SK-N-SH (cell line): ENCODE measurements around the gene IQSEC1. TPM values are rescaled to one million over a fixed set of nuclear protein-coding genes. Genes with fewer than 3 reads are reported as not detected.

Experiments used
- CTCF ChIA-PET: fragments of 300-600, 350-600 bp; formaldehyde crosslinking; extraction: SDS; loops from one replicate; lab custom pipeline; 2021; lab: Yijun Ruan, JAX
- POLR2A ChIA-PET: fragments of 350-600 bp; sonication (Branson Sonifier 250); formaldehyde crosslinking; extraction: SDS; loops from one replicate; lab custom pipeline; 2020; ENCODE audit warnings: antibody characterized with exemption, inconsistent platforms; lab: Yijun Ruan, JAX
- DNase-seq: peaks from one replicate; pipeline ENCODE4 v3.0.0; 2012
- H2AFZ ChIP-seq: fragments of 200-600 bp; sonication (generic); 2 replicates; pipeline ENCODE4 v1.8.1; 2016; ENCODE audit warnings: antibody characterized with exemption, mild to moderate bottlenecking, low read depth
- H3F3A ChIP-seq: fragments of 200-600 bp; sonication (generic); replicated peaks from 2 replicates; pipeline ENCODE3; 2016; ENCODE audit warnings: antibody characterized with exemption, mild to moderate bottlenecking; ENCODE audit not compliant: insufficient read depth
- H3K27ac ChIP-seq, 2 experiments: fragments of 200-500 bp in 1 of 2; fragments of 200-600 bp in 1 of 2; sonication (Bioruptor generic) in 1 of 2; sonication (generic), shearing (Covaris generic) in 1 of 2; 2 replicates each; pipeline versions ENCODE4 v1.5.1 to v1.6.1; 2014 to 2016; ENCODE audit warnings: low read depth in 2 of 2, inconsistent platforms in 1 of 2, low read length in 1 of 2, mild to moderate bottlenecking in 1 of 2, mixed read lengths in 1 of 2
- H3K27me3 ChIP-seq: fragments of 200-600 bp; sonication (generic), shearing (Covaris generic); 2 replicates; pipeline ENCODE4 v1.6.1; 2016; ENCODE audit warnings: mixed run types; ENCODE audit not compliant: insufficient read depth
- H3K36me3 ChIP-seq, 2 experiments: fragments of 200-500 bp in 1 of 2; fragments of 200-600 bp in 1 of 2; sonication (Bioruptor generic) in 1 of 2; sonication (generic) in 1 of 2; replicated peaks in 1 of 2; 2 replicates each; pipeline versions ENCODE3 to v1.5.1; 2014 to 2016; ENCODE audit warnings: low read length in 1 of 2, mild to moderate bottlenecking in 1 of 2; ENCODE audit not compliant: insufficient read depth in 2 of 2, control insufficient read depth in 1 of 2
- H3K4me1 ChIP-seq, 2 experiments: fragments of 200-500 bp in 1 of 2; fragments of 200-600 bp in 1 of 2; sonication (Bioruptor generic) in 1 of 2; sonication (generic), shearing (Covaris generic) in 1 of 2; 2 replicates each; pipeline versions ENCODE4 v1.5.1 to v1.6.1; 2014 to 2016; ENCODE audit warnings: low read depth in 1 of 2, low read length in 1 of 2, mixed run types in 1 of 2; ENCODE audit not compliant: insufficient read depth in 2 of 2, control insufficient read depth in 1 of 2
- H3K4me2 ChIP-seq: fragments of 200-600 bp; sonication (generic), shearing (Covaris generic); 2 replicates; pipeline ENCODE4 v1.6.1; 2017; ENCODE audit warnings: mixed run types
- H3K4me3 ChIP-seq, 2 experiments: fragments of 200-500 bp in 1 of 2; fragments of 200-600 bp in 1 of 2; sonication (Bioruptor generic) in 1 of 2; sonication (generic), shearing (Covaris generic) in 1 of 2; 2 replicates each; pipeline versions ENCODE4 v1.5.1 to v1.8.1; 2014 to 2016; ENCODE audit warnings: low read depth in 2 of 2, inconsistent platforms in 1 of 2, low read length in 1 of 2, mild to moderate bottlenecking in 1 of 2, mixed read lengths in 1 of 2, moderate library complexity in 1 of 2
- H3K79me2 ChIP-seq: fragments of 200-600 bp; sonication (generic); 2 replicates; pipeline ENCODE4 v1.8.1; 2017; ENCODE audit warnings: mild to moderate bottlenecking; ENCODE audit not compliant: insufficient read depth
- H3K9ac ChIP-seq: fragments of 200-600 bp; sonication (generic); 2 replicates; pipeline ENCODE4 v1.6.1; 2017; ENCODE audit warnings: mixed run types
- H3K9me2 ChIP-seq: fragments of 200-600 bp; sonication (generic); 2 replicates; pipeline ENCODE4 v1.6.1; 2017; ENCODE audit warnings: mixed run types
- H3K9me3 ChIP-seq: fragments of 200-600 bp; sonication (generic); 2 replicates; pipeline ENCODE4 v1.6.1; 2017; ENCODE audit warnings: mixed run types, mild to moderate bottlenecking, moderate library complexity
- H4K20me1 ChIP-seq: fragments of 200-600 bp; sonication (generic); 2 replicates; pipeline ENCODE4 v1.6.1; 2017; ENCODE audit warnings: mild to moderate bottlenecking, mixed run types; ENCODE audit not compliant: insufficient read depth
- CHD2 ChIP-seq: fragments of 150-350 bp; IDR thresholded peaks from 2 replicates; pipeline ENCODE4 v1.6.1; 2018; ENCODE audit warnings: low read length; ENCODE audit not compliant: partially characterized antibody
- CTCF ChIP-seq: fragments of 200-600 bp; sonication (generic); IDR thresholded peaks from 2 replicates; pipeline ENCODE4 v1.6.1; 2017; ENCODE audit warnings: antibody characterized with exemption, mild to moderate bottlenecking, moderate library complexity
- EP300 ChIP-seq, 2 experiments: IDR thresholded peaks; 2 replicates each; pipeline versions ENCODE4 v1.4.0 to v1.6.1; 2012; ENCODE audit warnings: borderline replicate concordance in 1 of 2, low read depth in 1 of 2, low read length in 1 of 2
- FOXJ3 ChIP-seq: sonication (generic); formaldehyde crosslinking; IDR thresholded peaks from 2 replicates; pipeline ENCODE4 v1.5.1; 2020; ENCODE audit warnings: mild to moderate bottlenecking, missing genetic modification reagents
- GABPA ChIP-seq: IDR thresholded peaks from 2 replicates; pipeline ENCODE4 v1.4.0; 2012; ENCODE audit warnings: low read depth, mild to moderate bottlenecking
- GATA2 ChIP-seq: sonication (generic); formaldehyde crosslinking; IDR thresholded peaks from 2 replicates; pipeline ENCODE4 v1.5.0; 2020; ENCODE audit warnings: mild to moderate bottlenecking, missing genetic modification reagents
- JUND ChIP-seq: IDR thresholded peaks from 2 replicates; pipeline ENCODE4 v1.4.0; 2012
- MAX ChIP-seq: IDR thresholded peaks from 2 replicates; pipeline ENCODE4 v1.4.0; 2012; ENCODE audit warnings: low read depth
- NRF1 ChIP-seq: IDR thresholded peaks from 2 replicates; pipeline ENCODE4 v1.6.1; 2012; ENCODE audit warnings: low read depth, mild to moderate bottlenecking, low read length
- POLR2AphosphoS5 ChIP-seq: IDR thresholded peaks from 2 replicates; pipeline ENCODE4 v1.6.1; 2012; ENCODE audit warnings: low read depth, low read length
- RAD21 ChIP-seq: IDR thresholded peaks from 2 replicates; pipeline ENCODE4 v1.6.1; 2012; ENCODE audit warnings: mild to moderate bottlenecking, low read length
- RFX5 ChIP-seq: IDR thresholded peaks from 2 replicates; pipeline ENCODE4 v1.6.1; 2012; ENCODE audit warnings: mild to moderate bottlenecking, improper control_type of control experiment, low read length
- SMC3 ChIP-seq: IDR thresholded peaks from 2 replicates; pipeline ENCODE4 v1.6.1; 2012; ENCODE audit warnings: low read depth, low read length, improper control_type of control experiment
- TCF12 ChIP-seq: IDR thresholded peaks from 2 replicates; pipeline ENCODE4 v1.4.0; 2012
- WGBS: methylation state at CpG from one replicate; pipeline ENCODE4 v1.1.6; 2017; ENCODE audit warnings: low lambda C conversion rate; 5-methylcytosine and 5-hydroxymethylcytosine counted together
- polyA plus RNA-seq, 3 experiments: library from polyadenylated mRNA; depleted of rRNA; stranded (reverse); fragments of >200 nt; gene quantifications; 2 replicates each; pipeline ENCODE4 v1.2.3, GENCODE V29; 2012

The IQSEC1 gene
- polyA plus RNA-seq, 1 of the 3 experiments (the other 2 are of a cell fraction), result 6.2 TPM

- Histone ChIP-seq H3K9me3 (no peaks in the 10 kb centered on the region), H3K27me3 (no peaks in the 10 kb centered on the region), H3K4me2 (peak overlapping the region; percentile 83; the same call in 1 of the 2 replicates), H2AFZ (no peak overlapping the region), H3F3A (peaks cover 3% of the 10 kb centered on the region), H3K36me3 (no peaks in the 10 kb centered on the region), H3K9me2 (no peaks in the 10 kb centered on the region), H4K20me1 (no peaks in the 10 kb centered on the region), H3K27ac (peak overlapping the region in 1 of 2 experiments; percentile 93; a peak in 2 of 4 replicates), H3K4me1 (peaks cover 30 to 76% of the 10 kb centered on the region in 2 experiments), H3K9ac (no peak overlapping the region), H3K79me2 (no peaks in the 10 kb centered on the region), H3K4me3 (no peak overlapping the region)
- no peak for DNase-seq
- ChIA-PET CTCF (interaction anchor here (0.9 to 1.1 kb wide), 3 partner anchors 18 to 39 kb away, joined by 3 read pairs; no protein-coding TSS in a partner anchor), POLR2A (interaction anchor here (1.6 kb wide), 2 partner anchors 7 to 19 kb away, joined by 3 to 6 read pairs; no protein-coding TSS in a partner anchor)
- WGBS, result 95% methylated on average over 3 of the region's 5 CpGs
- no peak for TF ChIP-seq CHD2
- no peak for TF ChIP-seq TCF12
- no peak for TF ChIP-seq CTCF
- TF ChIP-seq FOXJ3 (CRISPR knock-in tag), result no peak
- TF ChIP-seq MAX, result no peak
- no peak for TF ChIP-seq NRF1
- no peak for TF ChIP-seq POLR2AphosphoS5
- TF ChIP-seq RFX5, result no peak
- TF ChIP-seq JUND, result no peak
- TF ChIP-seq RAD21, result no peak
- no peak for TF ChIP-seq EP300 (IDR thresholded peaks at IDR 0.05; ENCODE audit: borderline replicate concordance in 1 of 2, low read depth in 1 of 2, low read length in 1 of 2)
- no peak for TF ChIP-seq GABPA
- no peak for TF ChIP-seq SMC3
- no peak for TF ChIP-seq GATA2
Observed at GRCh38 chr3:13023235-13023970, 49.8 kb downstream of the IQSEC1 start.
